HepG2 (cell line): Measurements from ENCODE around the gene SYCE3. TPM values are rescaled to one million over a fixed set of nuclear protein-coding genes. Genes with fewer than 3 reads are reported as not detected.

Experiments used
- ARID3A ChIP-seq: IDR thresholded peaks from 2 replicates; pipeline ENCODE4 v1.6.1; 2012; ENCODE audit warnings: low read depth, low read length, improper control_type of control experiment
- BCL6 ChIP-seq: IDR thresholded peaks from 2 replicates; pipeline ENCODE4 v1.6.1; 2016; ENCODE audit warnings: missing genetic modification reagents, missing compliant biosample characterization
- CC2D1A ChIP-seq: sonication (generic); formaldehyde crosslinking; IDR thresholded peaks from 2 replicates; pipeline ENCODE4 v1.8.1; 2023; ENCODE audit warnings: mild to moderate bottlenecking, missing genetic modification reagents
- CHD4 ChIP-seq: fragments of 200-600 bp; sonication (generic); IDR thresholded peaks from 2 replicates; pipeline ENCODE4 v1.7.0; 2017; ENCODE audit warnings: mild to moderate bottlenecking, low read length, borderline replicate concordance
- GPBP1L1 ChIP-seq: sonication (generic); formaldehyde crosslinking; IDR thresholded peaks from 2 replicates; pipeline ENCODE4 v1.5.0; 2020; ENCODE audit warnings: mild to moderate bottlenecking, missing genetic modification reagents
- HMG20A ChIP-seq: IDR thresholded peaks from 2 replicates; pipeline ENCODE4 v1.6.1; 2016; ENCODE audit warnings: borderline replicate concordance
- PRDM4 ChIP-seq: sonication (generic); formaldehyde crosslinking; IDR thresholded peaks from 2 replicates; pipeline ENCODE4 v1.9.0; 2021; ENCODE audit warnings: missing genetic modification reagents, borderline replicate concordance
- RBFOX2 ChIP-seq: fragments of 200-400 bp; formaldehyde crosslinking; IDR thresholded peaks from 2 replicates; pipeline ENCODE4 v1.6.1; 2017; ENCODE audit warnings: low read depth, mild to moderate bottlenecking, low read length
- RBM22 ChIP-seq: fragments of 200-400 bp; formaldehyde crosslinking; optimal IDR thresholded peaks from 2 replicates; pipeline ENCODE3; 2017; ENCODE audit warnings: mild to moderate bottlenecking, low read length, moderate library complexity
- TOPORS ChIP-seq: sonication (generic); formaldehyde crosslinking; IDR thresholded peaks from 2 replicates; pipeline ENCODE4 v1.8.0; 2023; ENCODE audit warnings: mild to moderate bottlenecking, missing genetic modification reagents
- UBTF ChIP-seq: sonication (generic); formaldehyde crosslinking; IDR thresholded peaks from 2 replicates; pipeline ENCODE4 v1.4.0; 2020; ENCODE audit warnings: mild to moderate bottlenecking, missing genetic modification reagents
- ZBTB44 ChIP-seq: sonication (generic); formaldehyde crosslinking; IDR thresholded peaks from 2 replicates; pipeline ENCODE4 v1.4.0; 2020; ENCODE audit warnings: missing genetic modification reagents
- ZNF329 ChIP-seq: sonication (generic); formaldehyde crosslinking; IDR thresholded peaks from 2 replicates; pipeline ENCODE4 v1.9.0; 2021; ENCODE audit warnings: low read depth, mild to moderate bottlenecking, missing genetic modification reagents
- ZNF496 ChIP-seq: sonication (generic); formaldehyde crosslinking; IDR thresholded peaks from 2 replicates; pipeline ENCODE4 v1.8.1; 2023; ENCODE audit warnings: mild to moderate bottlenecking, moderate library complexity, missing genetic modification reagents; ENCODE audit not compliant: insufficient replicate concordance
- ZNF850 ChIP-seq: sonication (generic); formaldehyde crosslinking; conservative IDR thresholded peaks from 2 replicates; pipeline ENCODE4 v1.9.0; 2021; ENCODE audit warnings: mild to moderate bottlenecking, missing genetic modification reagents
- polyA plus RNA-seq, 8 experiments: library from polyadenylated mRNA; depleted of rRNA in 3 of 8; stranded (reverse) in 7 of 8; unstranded in 1 of 8; fragments of >200 nt; fragmentation: Illumina TruSeq in 4 of 8; extraction: Trizol in 4 of 8; gene quantifications; 2 replicates each; pipeline versions ENCODE4 v1.2.1 to v1.2.3, GENCODE V29; 2011 to 2016; ENCODE audit warnings: low read depth in 4 of 8, missing spikeins in 1 of 8, mixed read lengths in 1 of 8; ENCODE audit not compliant: insufficient read depth in 1 of 8
- total RNA-seq, 5 experiments: library from RNA; depleted of rRNA; stranded (reverse); fragments of >200 nt; fragmentation: Illumina TruSeq; extraction: Trizol; gene quantifications; 2 replicates each; pipeline ENCODE4 v1.2.3, GENCODE V29; 2016; ENCODE audit warnings: low read depth in 1 of 5
- TF ChIP-seq, protein P1 (sequence below): fragments of 450-650 bp; IDR thresholded peaks from 2 replicates; pipeline ENCODE4 v1.6.1; 2017
- TF ChIP-seq, protein P2 (sequence below): IDR thresholded peaks from 2 replicates; pipeline ENCODE4 v1.6.1; 2016

Gene SYCE3
- total and polyA plus RNA-seq, 2 of the 13 experiments (the other 11 are each of a cell fraction or from before 2014, with no cell fraction given): not detected

GRCh38 chr22:50507421-50507990, 55.2 kb downstream of the SYCE3 start, which contains the start of gene LMF2 (continued):
- TF ChIP-seq ZNF496: no peak
- TF ChIP-seq HMG20A (CRISPR knock-in tag): no peak
- TF ChIP-seq, protein P1, sequence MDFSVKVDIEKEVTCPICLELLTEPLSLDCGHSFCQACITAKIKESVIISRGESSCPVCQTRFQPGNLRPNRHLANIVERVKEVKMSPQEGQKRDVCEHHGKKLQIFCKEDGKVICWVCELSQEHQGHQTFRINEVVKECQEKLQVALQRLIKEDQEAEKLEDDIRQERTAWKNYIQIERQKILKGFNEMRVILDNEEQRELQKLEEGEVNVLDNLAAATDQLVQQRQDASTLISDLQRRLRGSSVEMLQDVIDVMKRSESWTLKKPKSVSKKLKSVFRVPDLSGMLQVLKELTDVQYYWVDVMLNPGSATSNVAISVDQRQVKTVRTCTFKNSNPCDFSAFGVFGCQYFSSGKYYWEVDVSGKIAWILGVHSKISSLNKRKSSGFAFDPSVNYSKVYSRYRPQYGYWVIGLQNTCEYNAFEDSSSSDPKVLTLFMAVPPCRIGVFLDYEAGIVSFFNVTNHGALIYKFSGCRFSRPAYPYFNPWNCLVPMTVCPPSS: no peak
- peak; percentile 52; the same call in 1 of the 2 replicates for TF ChIP-seq UBTF (CRISPR knock-in tag)
- TF ChIP-seq, protein P2, sequence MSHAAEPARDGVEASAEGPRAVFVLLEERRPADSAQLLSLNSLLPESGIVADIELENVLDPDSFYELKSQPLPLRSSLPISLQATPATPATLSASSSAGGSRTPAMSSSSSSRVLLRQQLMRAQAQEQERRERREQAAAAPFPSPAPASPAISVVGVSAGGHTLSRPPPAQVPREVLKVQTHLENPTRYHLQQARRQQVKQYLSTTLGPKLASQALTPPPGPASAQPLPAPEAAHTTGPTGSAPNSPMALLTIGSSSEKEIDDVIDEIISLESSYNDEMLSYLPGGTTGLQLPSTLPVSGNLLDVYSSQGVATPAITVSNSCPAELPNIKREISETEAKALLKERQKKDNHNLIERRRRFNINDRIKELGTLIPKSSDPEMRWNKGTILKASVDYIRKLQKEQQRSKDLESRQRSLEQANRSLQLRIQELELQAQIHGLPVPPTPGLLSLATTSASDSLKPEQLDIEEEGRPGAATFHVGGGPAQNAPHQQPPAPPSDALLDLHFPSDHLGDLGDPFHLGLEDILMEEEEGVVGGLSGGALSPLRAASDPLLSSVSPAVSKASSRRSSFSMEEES: no peak
- no peak for TF ChIP-seq CC2D1A (CRISPR knock-in tag)
- no peak for TF ChIP-seq RBM22
- TF ChIP-seq TOPORS: no peak
- TF ChIP-seq CHD4: no peak
- no peak for TF ChIP-seq ZBTB44 (CRISPR knock-in tag)
- no peak for TF ChIP-seq GPBP1L1
- no peak for TF ChIP-seq BCL6 (CRISPR knock-in tag)
- TF ChIP-seq ZNF850 (CRISPR knock-in tag): no peak
- TF ChIP-seq RBFOX2: no peak
- no peak for TF ChIP-seq PRDM4
- no peak for TF ChIP-seq ZNF329
- no peak for TF ChIP-seq ARID3A
